SK-N-SH (cell line): ENCODE data around the gene C4BPB. TPM values are rescaled to one million over a fixed set of nuclear protein-coding genes. Genes with fewer than 3 reads are reported as not detected.

ENCODE experiments used
- FOXJ3 ChIP-seq: sonication (generic); formaldehyde crosslinking; IDR thresholded peaks from 2 replicates; pipeline ENCODE4 v1.5.1; 2020; ENCODE audit warnings: mild to moderate bottlenecking, missing genetic modification reagents
- FOXM1 ChIP-seq: IDR thresholded peaks from 2 replicates; pipeline ENCODE4 v1.4.0; 2012; ENCODE audit warnings: low read depth, mild to moderate bottlenecking
- GABPA ChIP-seq: IDR thresholded peaks from 2 replicates; pipeline ENCODE4 v1.4.0; 2012; ENCODE audit warnings: low read depth, mild to moderate bottlenecking
- JUND ChIP-seq: IDR thresholded peaks from 2 replicates; pipeline ENCODE4 v1.4.0; 2012
- MEF2A ChIP-seq: IDR thresholded peaks from 2 replicates; pipeline ENCODE4 v1.4.0; 2012; ENCODE audit warnings: low read depth, borderline replicate concordance
- MXI1 ChIP-seq: IDR thresholded peaks from 2 replicates; pipeline ENCODE4 v1.6.1; 2012; ENCODE audit warnings: mild to moderate bottlenecking, low read depth, low read length, improper control_type of control experiment
- NRF1 ChIP-seq: IDR thresholded peaks from 2 replicates; pipeline ENCODE4 v1.6.1; 2012; ENCODE audit warnings: low read depth, mild to moderate bottlenecking, low read length
- POLR2AphosphoS5 ChIP-seq: IDR thresholded peaks from 2 replicates; pipeline ENCODE4 v1.6.1; 2012; ENCODE audit warnings: low read depth, low read length
- RAD21 ChIP-seq: IDR thresholded peaks from 2 replicates; pipeline ENCODE4 v1.6.1; 2012; ENCODE audit warnings: mild to moderate bottlenecking, low read length
- RCOR1 ChIP-seq: fragments of 150-350 bp; IDR thresholded peaks from 2 replicates; pipeline ENCODE4 v1.6.1; 2017; ENCODE audit warnings: antibody characterized with exemption, low read length
- SIN3A ChIP-seq: IDR thresholded peaks from 2 replicates; pipeline ENCODE4 v1.6.1; 2012; ENCODE audit warnings: low read depth, mild to moderate bottlenecking, low read length, moderate library complexity, borderline replicate concordance
- TEAD4 ChIP-seq: IDR thresholded peaks from 2 replicates; pipeline ENCODE4 v1.4.0; 2012; ENCODE audit warnings: mild to moderate bottlenecking, borderline replicate concordance; ENCODE audit not compliant: insufficient read depth
- polyA plus RNA-seq, 3 experiments: library from polyadenylated mRNA; depleted of rRNA; stranded (reverse); fragments of >200 nt; gene quantifications; 2 replicates each; pipeline ENCODE4 v1.2.3, GENCODE V29; 2012
- TF ChIP-seq, protein P1 (sequence below): IDR thresholded peaks from 2 replicates; pipeline ENCODE4 v1.6.1; 2012; ENCODE audit warnings: mild to moderate bottlenecking, low read depth, low read length, moderate library complexity
- TF ChIP-seq, protein P2 (sequence below): IDR thresholded peaks from 2 replicates; pipeline ENCODE4 v1.4.0; 2012; ENCODE audit warnings: low read depth, borderline replicate concordance
- TF ChIP-seq, protein P3 (sequence below): IDR thresholded peaks from 2 replicates; pipeline ENCODE4 v1.4.0; 2012; ENCODE audit warnings: low read depth
- TF ChIP-seq, protein P4 (sequence below): IDR thresholded peaks from 2 replicates; pipeline ENCODE4 v1.4.0; 2012; ENCODE audit warnings: low read depth, borderline replicate concordance

C4BPB gene
- polyA plus RNA-seq, 1 of the 3 experiments (the other 2 are of a cell fraction): not detected

DNA sequence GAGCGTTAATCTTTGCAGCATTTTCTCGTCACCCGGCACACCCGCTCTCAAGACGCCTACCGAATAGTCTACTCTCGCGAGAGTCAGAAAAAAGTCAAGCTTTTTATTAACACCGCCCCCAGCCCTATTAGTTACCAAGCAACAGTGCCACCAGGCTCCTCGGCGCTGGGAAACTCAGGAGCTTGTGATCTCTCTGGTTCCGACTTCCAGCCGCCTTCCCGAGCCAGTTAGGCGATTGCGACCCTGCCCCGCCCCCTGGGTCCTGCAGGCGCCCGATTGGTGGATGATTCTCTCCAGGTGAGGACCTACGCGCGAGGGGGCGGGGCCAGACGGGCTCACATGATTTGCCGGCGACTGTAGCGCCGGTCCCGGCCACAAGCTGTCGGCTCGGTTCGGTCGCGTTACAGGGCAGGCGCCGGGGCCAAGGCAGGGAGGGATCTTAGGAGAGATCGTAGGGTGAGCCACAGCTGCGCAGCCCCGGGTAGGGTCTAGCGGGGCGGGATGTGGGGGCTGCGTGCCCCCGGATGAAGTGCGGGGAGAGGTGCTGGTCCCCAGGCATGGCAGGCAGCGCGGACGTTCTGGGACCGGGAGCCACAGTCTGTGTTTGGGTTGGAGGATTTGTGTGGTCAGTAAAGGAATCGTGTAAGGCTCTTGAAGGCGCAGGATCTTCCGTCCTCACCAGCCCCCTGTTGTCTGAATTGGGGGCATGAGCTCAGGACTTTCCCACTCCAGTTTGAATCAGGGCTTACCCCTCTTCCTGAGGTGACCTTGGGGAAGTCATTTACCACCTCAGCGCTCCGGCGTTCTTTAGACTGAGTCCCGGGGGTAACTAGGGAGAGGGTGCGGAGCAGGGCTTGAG is 35.5 kb upstream of the C4BPB start, which contains the start of gene PFKFB2 (continued):
- no peak for TF ChIP-seq MEF2A
- TF ChIP-seq MXI1: peak; percentile 74
- TF ChIP-seq, protein P1, sequence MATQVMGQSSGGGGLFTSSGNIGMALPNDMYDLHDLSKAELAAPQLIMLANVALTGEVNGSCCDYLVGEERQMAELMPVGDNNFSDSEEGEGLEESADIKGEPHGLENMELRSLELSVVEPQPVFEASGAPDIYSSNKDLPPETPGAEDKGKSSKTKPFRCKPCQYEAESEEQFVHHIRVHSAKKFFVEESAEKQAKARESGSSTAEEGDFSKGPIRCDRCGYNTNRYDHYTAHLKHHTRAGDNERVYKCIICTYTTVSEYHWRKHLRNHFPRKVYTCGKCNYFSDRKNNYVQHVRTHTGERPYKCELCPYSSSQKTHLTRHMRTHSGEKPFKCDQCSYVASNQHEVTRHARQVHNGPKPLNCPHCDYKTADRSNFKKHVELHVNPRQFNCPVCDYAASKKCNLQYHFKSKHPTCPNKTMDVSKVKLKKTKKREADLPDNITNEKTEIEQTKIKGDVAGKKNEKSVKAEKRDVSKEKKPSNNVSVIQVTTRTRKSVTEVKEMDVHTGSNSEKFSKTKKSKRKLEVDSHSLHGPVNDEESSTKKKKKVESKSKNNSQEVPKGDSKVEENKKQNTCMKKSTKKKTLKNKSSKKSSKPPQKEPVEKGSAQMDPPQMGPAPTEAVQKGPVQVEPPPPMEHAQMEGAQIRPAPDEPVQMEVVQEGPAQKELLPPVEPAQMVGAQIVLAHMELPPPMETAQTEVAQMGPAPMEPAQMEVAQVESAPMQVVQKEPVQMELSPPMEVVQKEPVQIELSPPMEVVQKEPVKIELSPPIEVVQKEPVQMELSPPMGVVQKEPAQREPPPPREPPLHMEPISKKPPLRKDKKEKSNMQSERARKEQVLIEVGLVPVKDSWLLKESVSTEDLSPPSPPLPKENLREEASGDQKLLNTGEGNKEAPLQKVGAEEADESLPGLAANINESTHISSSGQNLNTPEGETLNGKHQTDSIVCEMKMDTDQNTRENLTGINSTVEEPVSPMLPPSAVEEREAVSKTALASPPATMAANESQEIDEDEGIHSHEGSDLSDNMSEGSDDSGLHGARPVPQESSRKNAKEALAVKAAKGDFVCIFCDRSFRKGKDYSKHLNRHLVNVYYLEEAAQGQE: no peak
- no peak for TF ChIP-seq RAD21
- TF ChIP-seq POLR2AphosphoS5: peak; percentile 53; the same call in 1 of the 2 replicates
- no peak for TF ChIP-seq NRF1
- TF ChIP-seq FOXJ3 (CRISPR knock-in tag): no peak
- TF ChIP-seq RCOR1: peak; percentile 61; the same call in 1 of the 2 replicates
- no peak for TF ChIP-seq GABPA
- peak; percentile 80 for TF ChIP-seq SIN3A
- TF ChIP-seq JUND: no peak
- TF ChIP-seq, protein P2, sequence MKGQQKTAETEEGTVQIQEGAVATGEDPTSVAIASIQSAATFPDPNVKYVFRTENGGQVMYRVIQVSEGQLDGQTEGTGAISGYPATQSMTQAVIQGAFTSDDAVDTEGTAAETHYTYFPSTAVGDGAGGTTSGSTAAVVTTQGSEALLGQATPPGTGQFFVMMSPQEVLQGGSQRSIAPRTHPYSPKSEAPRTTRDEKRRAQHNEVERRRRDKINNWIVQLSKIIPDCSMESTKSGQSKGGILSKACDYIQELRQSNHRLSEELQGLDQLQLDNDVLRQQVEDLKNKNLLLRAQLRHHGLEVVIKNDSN: peak; percentile 82
- no peak for TF ChIP-seq FOXM1
- TF ChIP-seq, protein P3, sequence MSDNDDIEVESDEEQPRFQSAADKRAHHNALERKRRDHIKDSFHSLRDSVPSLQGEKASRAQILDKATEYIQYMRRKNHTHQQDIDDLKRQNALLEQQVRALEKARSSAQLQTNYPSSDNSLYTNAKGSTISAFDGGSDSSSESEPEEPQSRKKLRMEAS: no peak; the same call in 1 of the 2 replicates
- TF ChIP-seq TEAD4: no peak
- TF ChIP-seq, protein P4, sequence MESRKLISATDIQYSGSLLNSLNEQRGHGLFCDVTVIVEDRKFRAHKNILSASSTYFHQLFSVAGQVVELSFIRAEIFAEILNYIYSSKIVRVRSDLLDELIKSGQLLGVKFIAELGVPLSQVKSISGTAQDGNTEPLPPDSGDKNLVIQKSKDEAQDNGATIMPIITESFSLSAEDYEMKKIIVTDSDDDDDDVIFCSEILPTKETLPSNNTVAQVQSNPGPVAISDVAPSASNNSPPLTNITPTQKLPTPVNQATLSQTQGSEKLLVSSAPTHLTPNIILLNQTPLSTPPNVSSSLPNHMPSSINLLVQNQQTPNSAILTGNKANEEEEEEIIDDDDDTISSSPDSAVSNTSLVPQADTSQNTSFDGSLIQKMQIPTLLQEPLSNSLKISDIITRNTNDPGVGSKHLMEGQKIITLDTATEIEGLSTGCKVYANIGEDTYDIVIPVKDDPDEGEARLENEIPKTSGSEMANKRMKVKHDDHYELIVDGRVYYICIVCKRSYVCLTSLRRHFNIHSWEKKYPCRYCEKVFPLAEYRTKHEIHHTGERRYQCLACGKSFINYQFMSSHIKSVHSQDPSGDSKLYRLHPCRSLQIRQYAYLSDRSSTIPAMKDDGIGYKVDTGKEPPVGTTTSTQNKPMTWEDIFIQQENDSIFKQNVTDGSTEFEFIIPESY: peak; percentile 97
